ENCODE results near the gene RAB40B.

Gene RAB40B

DNA sequence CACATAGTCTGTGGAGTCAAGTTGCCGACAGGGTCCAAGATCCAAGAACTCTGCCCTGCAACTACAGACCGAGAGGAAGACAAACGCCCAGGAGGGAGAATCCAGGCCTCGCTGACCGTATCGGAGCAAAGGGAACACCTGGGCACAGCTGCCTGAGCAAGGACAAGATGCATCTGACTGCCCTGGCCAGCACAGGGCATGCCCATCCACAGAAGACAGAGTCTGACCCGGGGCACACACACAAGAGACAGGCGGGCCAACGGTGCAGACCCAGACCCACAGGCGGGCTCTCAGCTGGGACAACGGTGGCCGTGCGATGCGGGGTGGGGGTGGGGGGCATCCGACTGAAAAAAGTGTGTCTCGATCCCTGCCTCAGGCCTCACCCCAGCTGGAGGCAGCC is 6.2 kb downstream of the RAB40B start:
- DNase-seq (ENCODE audit: low spot score) = no peak

DNA sequence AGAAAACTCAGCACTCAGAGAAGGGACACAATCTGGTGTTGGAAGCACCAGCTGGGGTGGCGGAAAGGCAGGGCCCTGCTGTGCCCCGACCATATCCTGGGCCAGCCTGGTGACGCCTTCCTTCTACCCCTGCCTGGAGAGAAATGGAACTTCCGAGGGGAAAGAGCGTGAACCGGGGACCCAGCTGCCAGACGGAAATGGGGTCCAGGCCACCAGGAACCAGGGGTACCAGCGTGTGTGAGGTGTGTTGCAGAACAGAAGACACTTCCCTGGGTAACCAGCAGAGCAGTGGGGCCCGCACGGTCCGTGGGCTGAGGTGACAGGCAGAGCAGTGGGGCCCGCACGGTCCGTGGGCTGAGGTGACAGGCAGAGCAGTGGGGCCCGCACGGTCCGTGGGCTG is 6.8 kb downstream of the RAB40B start:
- no peak for DNase-seq (ENCODE audit: low spot score)

DNA sequence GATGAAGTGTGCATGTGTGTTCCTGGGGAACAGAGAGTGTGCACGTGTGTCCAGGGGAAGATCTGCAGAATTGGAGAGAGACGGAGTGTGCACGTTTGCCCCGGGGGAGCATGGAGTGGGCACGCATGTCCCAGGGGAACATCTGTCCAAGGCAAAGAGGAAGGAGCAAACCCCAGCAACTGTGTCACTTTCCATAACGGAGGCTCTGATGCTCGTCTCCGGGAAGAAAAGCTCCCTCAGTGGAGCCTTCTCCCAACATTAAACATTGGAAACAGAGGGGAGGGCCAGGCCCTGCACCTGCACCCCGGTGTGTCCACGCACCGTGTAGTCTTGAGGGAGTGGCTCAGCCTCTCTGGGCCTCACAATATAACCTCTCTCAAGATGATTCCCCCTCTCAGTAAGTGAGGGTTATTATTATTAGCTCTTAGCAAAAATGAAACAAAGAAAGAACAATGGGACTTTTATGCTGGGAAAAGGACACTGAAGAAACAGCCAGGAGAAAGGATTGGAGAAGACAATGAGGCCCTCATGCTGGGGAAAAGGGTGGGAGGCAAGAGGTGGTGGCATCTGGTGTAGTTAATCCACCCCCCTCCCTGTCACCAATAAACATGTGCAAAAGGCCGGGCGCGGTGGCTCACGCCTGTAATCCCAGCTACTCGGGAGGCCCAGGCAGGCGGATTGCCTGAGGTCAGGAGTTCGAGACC is 7.6 kb downstream of the RAB40B start:
- DNase-seq (ENCODE audit: low spot score) = no peak

DNA sequence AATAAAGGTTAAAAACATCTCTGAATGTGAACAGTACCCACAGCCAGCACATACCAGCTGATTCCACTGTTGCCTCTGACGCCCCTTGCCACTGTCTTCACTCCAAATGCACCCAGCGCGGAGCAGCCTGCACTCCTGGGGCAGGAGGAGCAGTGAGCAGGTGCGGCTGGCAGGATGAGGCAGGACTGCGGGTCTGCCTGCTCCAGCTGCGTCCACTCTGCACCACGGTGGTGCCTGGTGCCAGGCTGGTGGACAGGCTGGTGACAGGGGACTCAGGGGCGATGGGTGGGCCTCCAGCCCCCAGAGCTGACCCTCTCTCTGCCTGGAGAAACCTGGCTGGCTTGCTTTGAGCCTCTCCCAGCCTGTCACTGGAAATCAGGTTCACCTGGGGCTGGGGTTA is 9.4 kb downstream of the RAB40B start:
- DNase-seq (ENCODE audit: low spot score) = no peak

DNA sequence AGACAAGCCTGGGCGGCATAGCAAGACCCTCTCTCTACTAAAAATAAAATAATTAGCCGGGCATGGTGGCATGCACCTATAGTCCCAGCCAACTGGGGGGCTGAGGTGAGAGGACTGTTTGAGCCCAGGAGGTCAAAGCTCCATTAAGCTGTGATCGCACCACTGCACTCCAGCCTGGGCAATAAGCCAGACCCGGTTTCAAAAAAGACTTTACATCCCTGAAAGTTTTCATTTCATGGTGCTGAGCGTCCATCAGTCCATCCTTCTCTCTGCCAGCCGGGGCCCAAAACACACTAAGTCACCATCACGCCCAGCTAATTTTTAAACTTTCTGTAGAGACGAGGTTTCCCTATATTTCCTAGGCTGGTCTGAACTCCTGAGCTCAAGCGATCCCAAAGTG is 10.6 kb downstream of the RAB40B start:
- no peak for DNase-seq (ENCODE audit: low spot score)

DNA sequence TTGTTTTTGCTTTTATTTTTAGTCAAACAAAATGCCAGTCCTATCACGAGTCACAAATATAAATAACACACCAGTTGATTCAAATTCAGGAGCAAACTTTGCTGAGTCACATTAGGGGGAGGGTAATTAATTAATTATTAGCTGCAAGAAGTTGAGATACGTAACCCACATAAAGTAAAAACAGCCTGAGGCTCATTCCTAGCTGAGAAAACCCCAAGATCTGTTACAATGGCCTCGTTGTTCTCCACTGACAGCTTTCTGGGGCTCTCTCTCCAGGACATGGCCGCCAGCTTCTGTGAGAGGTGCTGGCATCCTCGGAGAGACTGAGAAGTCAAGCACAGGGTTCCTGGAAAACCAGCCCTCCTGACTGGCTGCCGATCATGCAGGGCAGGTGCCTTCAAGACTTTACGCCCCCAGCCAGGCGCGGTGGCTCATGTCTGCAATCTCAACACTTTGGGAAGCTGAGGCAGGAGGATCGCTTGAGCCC is 11.1 kb downstream of the RAB40B start:
- DNase-seq (ENCODE audit: low spot score) = peak; percentile 43

DNA sequence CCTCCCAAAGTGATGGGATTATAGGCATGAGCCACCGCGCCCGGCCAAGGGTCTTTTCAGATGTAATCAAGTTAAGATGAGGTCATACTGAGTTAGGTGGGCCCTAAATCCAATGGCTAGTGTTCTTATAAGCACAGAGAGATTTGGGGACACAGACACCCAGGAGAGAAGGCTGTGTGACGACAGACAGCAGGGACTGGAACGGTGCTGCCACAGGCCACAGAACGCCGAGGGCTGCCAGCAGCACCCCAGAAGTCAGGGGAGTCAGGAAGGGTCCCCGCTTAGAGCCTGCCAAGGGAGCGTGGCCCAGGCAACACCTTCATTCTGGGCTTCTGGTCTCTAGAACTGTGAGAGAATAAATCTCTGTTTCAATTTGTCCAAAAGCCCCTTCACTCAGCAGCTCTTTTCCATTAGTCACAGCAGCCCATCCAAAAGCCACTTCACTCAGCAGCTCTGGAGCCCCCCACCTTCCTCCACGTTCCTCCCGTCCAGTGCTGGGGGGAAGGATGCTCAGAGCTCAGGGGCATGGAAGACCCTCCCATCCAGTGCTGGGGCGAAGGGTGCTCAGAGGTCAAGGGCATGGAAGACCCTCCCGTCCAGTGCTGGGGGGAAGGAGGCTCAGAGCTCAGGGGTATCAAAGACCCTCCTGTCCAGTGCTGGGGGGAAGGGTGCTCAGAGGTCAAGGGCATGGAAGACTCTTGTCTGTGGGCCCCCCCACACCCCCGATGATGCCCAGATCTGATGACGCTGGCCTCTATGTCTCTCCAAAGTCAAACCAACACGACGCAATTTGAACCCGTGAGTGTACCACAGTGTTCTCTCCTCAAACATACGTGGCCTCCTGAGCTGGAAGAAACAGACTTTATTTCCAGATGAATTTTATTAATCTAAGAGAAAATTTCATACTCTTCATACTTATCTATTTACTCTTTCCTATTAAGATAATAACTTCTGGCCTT is 11.9 kb downstream of the RAB40B start:
- DNase-seq (ENCODE audit: low spot score) = no peak

DNA sequence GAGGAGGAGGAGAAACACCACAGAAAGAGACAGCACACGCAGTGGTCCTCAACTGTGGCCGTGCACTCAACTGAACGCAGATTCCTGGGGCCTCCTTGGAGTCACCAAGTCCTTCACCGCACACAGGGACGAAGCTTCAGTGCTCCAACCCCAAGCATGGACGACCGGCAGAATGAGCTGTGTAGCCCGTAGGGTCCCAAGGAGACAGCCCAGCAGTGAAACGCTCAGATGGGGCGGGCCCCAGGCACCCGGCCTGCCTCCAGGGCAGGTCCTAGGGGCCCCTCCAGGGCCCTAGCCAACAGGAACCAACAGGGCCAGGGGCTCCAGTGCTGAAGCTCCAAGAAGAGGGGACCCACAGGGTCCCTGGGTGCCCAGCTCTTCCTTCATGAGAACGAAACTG is 13.2 kb downstream of the RAB40B start:
- DNase-seq (ENCODE audit: low spot score) = no peak

DNA sequence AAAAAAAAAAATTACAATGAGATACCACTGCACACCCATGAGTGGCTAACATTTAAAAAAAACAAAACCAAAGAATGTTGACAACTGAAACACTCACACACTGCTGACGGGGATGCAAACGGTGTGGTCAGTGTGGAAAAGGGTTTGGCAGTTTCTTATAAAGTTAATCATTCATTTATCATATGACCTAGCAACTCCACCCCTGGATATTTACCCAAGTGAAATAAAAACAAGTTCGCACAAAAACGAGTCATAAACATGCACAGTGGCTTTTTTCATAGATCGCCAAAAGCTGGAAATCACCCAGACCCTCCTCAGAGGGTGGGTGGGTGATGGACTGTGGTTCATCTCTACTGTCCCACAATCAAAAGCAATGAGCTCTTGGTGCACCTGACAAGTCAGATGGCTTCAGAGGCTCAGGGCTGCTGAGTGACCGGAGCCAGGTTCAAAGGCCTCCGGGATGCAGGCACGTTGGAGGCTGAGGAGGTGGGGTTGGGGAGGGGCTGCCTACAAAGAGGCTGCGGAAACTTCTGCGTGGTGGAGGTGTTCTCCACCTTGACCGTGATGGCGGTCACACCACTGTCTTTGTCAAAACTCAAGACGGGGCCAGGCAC is 14.2 kb downstream of the RAB40B start:
- peak; percentile 78 for DNase-seq (ENCODE audit: low spot score)

DNA sequence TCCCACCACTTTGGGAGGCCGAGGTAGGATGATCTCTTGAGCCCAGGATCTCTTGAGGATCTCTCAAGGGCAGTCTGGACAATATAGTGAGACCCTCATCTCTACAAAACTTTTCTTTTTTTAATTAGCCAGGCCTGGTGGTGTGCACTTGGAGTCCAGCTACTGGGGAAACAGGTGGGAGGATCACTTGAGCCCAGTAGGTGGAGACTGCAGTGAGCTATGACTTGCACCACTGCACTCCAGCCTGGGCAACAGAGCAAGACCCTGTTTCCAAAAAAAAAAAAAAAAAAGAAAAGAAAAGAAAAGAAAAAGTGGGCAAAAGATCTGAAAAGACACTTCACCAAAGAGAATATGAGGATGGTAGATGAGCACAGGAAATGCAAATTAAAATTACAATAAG is 15.0 kb downstream of the RAB40B start:
- DNase-seq (ENCODE audit: low spot score) = no peak

DNA sequence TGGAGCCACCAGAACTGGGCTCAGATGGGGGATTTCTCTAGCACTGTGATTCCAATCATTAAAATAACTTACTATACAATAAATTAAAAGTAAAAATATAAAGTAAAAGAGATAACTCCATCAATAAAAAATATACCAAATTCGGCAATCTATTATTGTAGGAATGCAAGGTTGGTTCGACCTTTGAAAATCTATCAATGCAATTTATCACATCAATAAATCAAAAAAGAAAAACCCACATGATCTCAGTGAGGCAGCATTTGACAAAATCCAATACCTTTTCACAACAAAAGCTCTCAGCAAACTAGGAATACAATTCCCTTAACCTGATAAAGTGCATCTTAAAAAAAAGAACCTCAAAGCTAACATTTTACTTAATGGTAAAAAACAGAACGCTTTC is 17.0 kb downstream of the RAB40B start:
- DNase-seq (ENCODE audit: low spot score) = no peak

DNA sequence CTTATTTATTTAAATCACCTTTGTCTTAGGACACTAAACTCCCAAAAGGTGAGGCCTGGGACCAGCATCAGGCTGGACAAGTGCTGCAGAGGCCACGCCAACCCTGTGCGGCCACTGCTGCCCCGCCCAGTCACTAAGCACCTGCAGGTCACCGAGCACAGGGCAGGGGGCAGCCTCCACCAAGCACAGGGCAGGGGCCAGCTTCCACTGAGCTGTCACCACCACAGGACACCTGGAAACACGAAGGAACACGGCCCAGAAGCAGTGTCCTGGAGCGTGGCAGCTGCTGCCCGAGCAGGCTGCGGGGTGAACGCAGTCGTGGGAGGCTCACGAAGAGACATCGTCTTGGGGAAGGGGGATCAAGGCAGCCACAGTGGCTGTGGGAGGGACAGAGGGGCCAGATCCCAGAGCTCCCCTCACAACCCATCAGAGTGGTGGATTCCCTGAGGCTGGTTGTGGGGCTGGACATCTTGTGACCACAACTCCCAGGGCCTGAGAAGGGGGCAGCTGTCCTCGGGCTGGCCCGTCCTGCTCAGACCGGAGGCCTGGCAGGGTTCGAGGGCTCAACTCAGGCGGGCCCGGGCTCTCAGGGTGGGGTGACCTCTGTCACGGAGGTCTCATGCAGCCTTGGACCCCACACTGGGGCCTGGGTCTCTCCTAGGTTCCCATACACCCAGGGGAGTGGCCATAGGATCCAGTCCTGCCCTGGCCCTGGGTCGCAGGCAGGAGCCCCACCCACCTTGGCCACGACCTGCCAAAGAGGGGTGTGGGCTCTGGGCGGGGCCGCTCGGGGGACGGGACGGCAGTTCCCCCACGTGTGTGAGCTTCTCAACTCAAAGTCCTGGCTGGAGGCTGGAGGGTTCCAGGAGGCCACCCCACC is 18.7 kb downstream of the RAB40B start:
- DNase-seq (ENCODE audit: low spot score) = no peak

DNA sequence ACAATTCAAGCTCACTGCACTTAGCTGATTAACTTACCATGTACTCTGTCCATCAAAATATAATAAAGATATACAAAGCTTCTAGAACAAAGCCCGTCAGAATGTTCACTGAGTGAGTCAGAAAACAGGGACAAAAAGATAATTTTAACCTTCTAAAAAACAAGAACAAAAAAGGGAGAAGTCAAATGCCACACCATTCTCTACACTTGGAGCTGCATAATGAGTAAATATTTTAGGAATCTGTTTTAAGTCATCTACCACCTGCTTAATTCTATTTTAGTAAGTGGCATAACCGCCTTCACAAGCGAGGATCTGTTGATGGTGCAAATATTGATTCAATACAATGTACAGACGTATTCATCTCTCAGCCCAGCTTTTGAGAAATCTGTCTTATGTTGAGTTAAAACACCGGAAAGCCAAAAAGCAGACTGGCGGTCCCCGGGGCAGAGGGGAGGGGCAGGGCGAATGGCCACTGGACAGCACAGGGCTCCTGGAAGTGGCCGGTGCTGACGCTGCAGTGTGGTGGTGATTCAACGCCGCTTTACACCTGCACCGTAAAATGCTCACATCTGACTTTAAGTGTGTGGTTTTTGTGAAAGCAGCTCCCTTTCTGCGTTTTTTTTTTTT is 20.1 kb downstream of the RAB40B start:
- no peak for DNase-seq (ENCODE audit: low spot score)

DNA sequence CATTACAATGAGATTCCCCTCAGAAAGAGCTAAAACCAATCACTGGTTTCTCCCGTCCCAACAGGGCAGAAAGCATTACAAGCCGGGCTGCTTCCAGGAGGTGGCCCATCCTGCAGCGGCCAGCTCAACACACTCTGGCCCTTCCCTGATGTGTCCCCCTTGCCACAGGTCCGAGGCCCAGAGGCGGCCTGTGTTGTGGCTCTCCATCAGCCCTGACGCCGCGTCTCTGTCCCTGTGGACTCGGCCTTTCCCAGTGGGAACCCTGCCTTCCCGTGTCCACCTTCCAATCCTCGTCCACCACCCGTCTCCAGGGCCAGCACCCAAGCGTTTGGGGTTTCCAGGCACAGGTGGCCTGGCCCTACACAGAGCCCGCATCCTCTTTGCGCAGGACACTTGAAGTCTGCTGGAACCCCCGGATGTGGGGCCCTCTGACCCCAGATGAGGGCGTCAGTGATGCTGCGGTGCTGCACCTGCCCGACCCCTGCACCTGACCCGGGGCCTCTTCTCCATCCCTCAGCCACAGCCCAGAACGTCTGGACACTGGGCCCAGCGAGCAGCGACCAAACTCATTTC is 21.1 kb downstream of the RAB40B start:
- DNase-seq (ENCODE audit: low spot score) = no peak

DNA sequence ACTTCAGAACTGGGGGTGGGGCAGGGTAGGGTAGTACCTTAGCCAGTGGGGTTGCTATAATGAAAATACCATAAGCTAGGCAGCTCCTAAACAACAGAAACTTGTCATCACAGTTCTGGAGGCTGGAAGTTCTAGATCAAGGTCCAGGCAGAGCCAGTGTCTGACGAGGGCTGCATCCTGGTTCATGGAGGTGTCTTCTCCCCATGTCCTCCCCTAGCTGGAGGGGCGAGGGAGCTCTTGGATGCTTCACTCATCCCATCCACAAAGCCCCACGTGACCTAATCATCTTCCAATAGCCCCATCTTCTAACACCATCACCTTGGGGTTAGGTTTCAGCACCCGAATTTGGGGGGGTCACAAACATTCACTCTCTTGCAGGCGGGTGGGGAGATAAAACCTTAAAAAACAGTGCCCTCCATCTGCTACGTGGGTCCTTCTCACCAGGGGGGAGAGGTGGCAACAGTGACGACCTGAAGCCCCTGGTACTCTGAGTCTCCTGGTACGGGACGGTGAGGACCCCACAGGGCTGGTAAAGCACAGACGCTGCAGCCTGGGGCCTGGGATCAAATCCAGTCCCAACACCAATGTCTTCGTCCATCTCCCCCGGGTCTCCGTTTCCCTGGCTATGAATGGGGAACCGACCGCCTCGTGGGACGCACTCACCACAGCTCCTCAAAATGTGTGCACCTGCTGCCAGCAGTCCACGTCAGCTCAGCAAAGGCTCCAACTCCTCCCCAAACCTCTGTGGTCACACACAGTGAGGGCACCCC is 22.8 kb downstream of the RAB40B start:
- DNase-seq (ENCODE audit: low spot score) = no peak

DNA sequence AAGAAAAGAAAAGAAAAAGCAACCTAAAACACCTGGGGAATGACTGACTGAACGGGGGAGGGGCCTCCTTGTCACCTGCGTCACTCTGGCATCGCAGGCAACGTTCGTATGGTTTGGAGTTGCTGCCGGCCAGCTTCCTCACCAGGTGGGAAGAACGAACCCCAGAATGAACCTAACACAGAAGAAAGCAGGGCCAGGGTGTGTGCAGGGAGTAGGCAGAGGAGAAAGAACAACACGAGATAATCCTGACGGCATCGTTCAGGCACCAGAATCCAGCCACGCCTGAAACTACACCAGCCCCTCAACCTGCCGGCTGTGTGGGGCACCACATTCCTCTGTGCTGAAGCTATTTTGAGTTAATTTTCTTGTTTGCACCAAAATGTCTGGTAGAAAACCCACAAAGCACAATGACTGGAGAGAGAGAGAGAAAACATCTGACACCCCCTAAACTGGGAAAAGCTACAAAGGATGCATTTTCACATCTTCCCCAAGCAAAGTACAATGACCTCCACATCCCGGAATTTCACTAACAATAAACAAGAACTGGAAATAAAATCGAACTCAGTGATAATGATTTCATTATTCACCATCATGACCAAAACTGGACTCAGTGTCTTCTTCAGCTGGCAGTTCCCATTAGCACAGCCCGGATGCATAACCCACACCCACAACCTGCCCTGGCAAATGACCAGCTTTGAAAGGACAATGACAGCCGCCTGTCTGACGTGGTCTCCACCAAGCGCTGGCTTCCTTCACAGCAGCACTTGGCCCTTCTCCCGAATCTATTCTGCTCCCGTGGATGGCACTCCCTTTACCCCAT is 23.6 kb downstream of the RAB40B start:
- no peak for DNase-seq (ENCODE audit: low spot score)

DNA sequence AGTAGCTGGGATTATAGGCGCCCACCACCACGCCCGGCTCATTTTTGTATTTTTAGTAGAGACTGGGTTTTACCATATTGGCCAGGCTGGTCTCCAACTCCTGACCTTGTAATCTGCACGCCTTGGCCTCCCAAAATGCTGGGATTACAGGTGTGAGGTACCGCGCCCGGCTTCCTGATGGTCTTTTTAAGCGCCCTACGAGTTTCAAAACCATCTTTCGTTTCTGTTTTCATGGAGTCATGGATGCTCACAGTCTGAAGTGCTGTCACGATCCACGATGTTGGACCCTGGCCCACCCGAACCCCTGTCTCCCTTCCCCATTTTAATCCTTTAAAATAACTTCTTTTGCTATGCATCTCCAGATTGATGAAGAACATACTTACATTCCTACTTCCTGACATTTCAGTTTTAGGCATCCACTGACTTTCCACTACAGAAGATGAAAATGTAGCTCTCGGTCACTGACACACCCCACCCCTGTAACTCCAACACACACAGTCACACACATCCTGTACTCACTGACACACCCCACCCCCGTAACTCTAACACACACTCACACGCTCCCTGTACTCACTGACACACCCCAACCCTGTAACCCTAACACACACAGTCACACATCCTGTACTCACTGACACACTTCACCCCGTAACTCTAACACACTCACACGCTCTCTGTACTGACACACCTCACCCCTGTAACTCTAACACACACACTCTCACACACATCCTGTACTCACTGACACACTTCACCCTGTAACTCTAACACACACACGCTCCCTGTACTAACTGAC is 27.6 kb downstream of the RAB40B start:
- DNase-seq (ENCODE audit: low spot score) = no peak

DNA sequence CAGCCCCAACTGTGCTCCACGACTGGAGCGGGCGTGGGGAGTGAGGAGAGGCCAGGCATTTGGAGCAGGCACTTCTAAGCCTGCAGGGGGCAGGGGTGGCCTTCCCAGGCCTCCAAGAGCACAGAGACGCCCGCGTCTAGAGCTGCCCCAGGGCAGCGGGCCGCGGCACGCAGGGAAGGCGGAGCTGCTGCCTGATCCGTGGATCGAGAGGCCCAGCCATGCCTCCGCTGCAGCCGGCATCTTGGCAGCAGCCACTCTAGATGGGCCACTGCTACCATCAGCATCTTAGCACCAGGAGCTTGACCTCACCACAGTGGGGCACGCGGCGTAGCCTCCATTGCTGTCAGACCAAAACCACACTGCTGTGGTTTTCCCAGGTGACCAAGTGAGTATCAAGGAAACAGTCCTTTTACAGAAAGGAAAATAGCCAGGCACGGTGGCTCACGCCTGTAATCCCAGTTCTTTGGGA is 29.8 kb downstream of the RAB40B start:
- DNase-seq (ENCODE audit: low spot score) = peak; percentile 77
